HCT116 (cell line): ENCODE data around the gene STRIT1. TPM values are rescaled to one million over a fixed set of nuclear protein-coding genes. Genes with fewer than 3 reads are reported as not detected.

Experiments
- ATAC-seq: fragments of 200-7000 bp; cut with Tn5 transposase; 2 replicates; pipeline ENCODE4 v1.9.1; 2020; ENCODE audit warnings: mild to moderate bottlenecking, moderate library complexity
- BruUV-seq: library from RNA; stranded (reverse); fragments of 400-500 nt; replicated peaks from 2 replicates; lab custom pipeline; 2021; lab: Mats Ljungman, UMichigan
- CTCF ChIA-PET: fragments of 300-600 bp; sonication (Branson Sonifier 250); formaldehyde crosslinking; loops from one replicate; lab custom pipeline; 2021; ENCODE audit warnings: antibody characterized with exemption; lab: Charles Lee
- POLR2A ChIA-PET: fragments of 300-600, 350-600 bp; sonication (Branson Sonifier 250); formaldehyde crosslinking; loops from one replicate; lab custom pipeline; 2021; ENCODE audit warnings: antibody characterized with exemption; lab: Charles Lee
- RAD21 ChIA-PET, 2 experiments: fragments of 300-600 bp; sonication (Branson Sonifier 250); formaldehyde crosslinking; loops; one replicate each; lab custom pipeline; 2023; ENCODE audit warnings: low total read pairs in 2 of 2; ENCODE audit not compliant: uncharacterized antibody in 2 of 2, unreplicated experiment in 2 of 2, low non-redundant PET in 1 of 2; lab: Charles Lee
- DNase-seq: peaks from one replicate; pipeline ENCODE4 v3.0.0-alpha.2; 2010; ENCODE audit warnings: low read depth, low spot score
- H2AFZ ChIP-seq: fragments of 200-600 bp; shearing (Covaris generic), sonication (generic); 2 replicates; pipeline ENCODE4 v1.6.1; 2017; ENCODE audit warnings: low read depth, mixed run types, mixed read lengths, antibody characterized with exemption, low read length; ENCODE audit not compliant: poor library complexity, severe bottlenecking
- H3K27ac ChIP-seq: 2 replicates; pipeline ENCODE4 v1.5.1; 2012; ENCODE audit warnings: low read depth, low read length
- H3K27me3 ChIP-seq: fragments of 200-600 bp; sonication (generic); 2 replicates; pipeline ENCODE4 v1.6.1; 2016; ENCODE audit warnings: mixed run types, low read length, mixed read lengths; ENCODE audit not compliant: insufficient read depth
- H3K36me3 ChIP-seq, 2 experiments: fragments of 200-500 bp in 1 of 2; fragments of 200-600 bp in 1 of 2; sonication (Bioruptor generic) in 1 of 2; sonication (generic) in 1 of 2; 2 replicates each; pipeline versions ENCODE4 v1.5.1 to v1.6.1; 2014 to 2016; ENCODE audit warnings: low read length in 2 of 2, inconsistent platforms in 1 of 2, mixed read lengths in 1 of 2, mixed run types in 1 of 2; ENCODE audit not compliant: insufficient read depth in 2 of 2, control insufficient read depth in 1 of 2
- H3K4me1 ChIP-seq, 2 experiments: fragments of 200-600 bp in 1 of 2; sonication (generic) in 1 of 2; 2 replicates each; pipeline versions ENCODE4 v1.5.1 to v1.6.1; 2012 to 2017; ENCODE audit warnings: low read length in 2 of 2, inconsistent platforms in 1 of 2, mild to moderate bottlenecking in 1 of 2, mixed read lengths in 1 of 2, mixed run types in 1 of 2, moderate library complexity in 1 of 2; ENCODE audit not compliant: insufficient read depth in 2 of 2, control insufficient read depth in 1 of 2
- H3K4me2 ChIP-seq: fragments of 200-600 bp; sonication (generic); 2 replicates; pipeline ENCODE4 v1.6.1; 2017; ENCODE audit warnings: mixed run types, low read length, mixed read lengths
- H3K4me3 ChIP-seq, 2 experiments: fragments of 200-600 bp in 1 of 2; sonication (generic) in 1 of 2; replicated peaks in 1 of 2; 2 replicates each; pipeline ENCODE4 v1.5.1; 2011 to 2016; ENCODE audit warnings: low read length in 2 of 2, control low read depth in 1 of 2, low read depth in 1 of 2, mild to moderate bottlenecking in 1 of 2, mixed read lengths in 1 of 2, mixed run types in 1 of 2
- H3K79me2 ChIP-seq: fragments of 200-600 bp; sonication (generic); 2 replicates; pipeline ENCODE4 v1.6.1; 2017; ENCODE audit warnings: mild to moderate bottlenecking, mixed run types, low read length, moderate library complexity, mixed read lengths; ENCODE audit not compliant: insufficient read depth
- H3K9ac ChIP-seq: fragments of 200-600 bp; sonication (generic); 2 replicates; pipeline ENCODE4 v1.6.1; 2016; ENCODE audit warnings: low read length, mixed read lengths
- H3K9me2 ChIP-seq: fragments of 200-600 bp; sonication (generic), shearing (Covaris generic); 2 replicates; pipeline ENCODE4 v1.6.1; 2017; ENCODE audit warnings: mixed run types, mild to moderate bottlenecking, moderate library complexity; ENCODE audit not compliant: insufficient read depth
- H3K9me3 ChIP-seq, 2 experiments: fragments of 200-500 bp in 1 of 2; fragments of 200-600 bp in 1 of 2; sonication (Bioruptor generic) in 1 of 2; sonication (generic) in 1 of 2; 2 replicates each; pipeline ENCODE4 v1.6.1; 2014 to 2017; ENCODE audit warnings: low read length in 2 of 2, mixed read lengths in 2 of 2, inconsistent platforms in 1 of 2, low read depth in 1 of 2, mild to moderate bottlenecking in 1 of 2, mixed run types in 1 of 2, moderate library complexity in 1 of 2; ENCODE audit not compliant: control insufficient read depth in 1 of 2, insufficient read depth in 1 of 2
- H4K20me1 ChIP-seq: fragments of 200-600 bp; sonication (generic), shearing (Covaris generic); 2 replicates; pipeline ENCODE4 v1.6.1; 2017; ENCODE audit warnings: mixed run types, mild to moderate bottlenecking, moderate library complexity; ENCODE audit not compliant: insufficient read depth
- ATF3 ChIP-seq: IDR thresholded peaks from 2 replicates; pipeline ENCODE4 v1.6.1; 2012
- CTCF ChIP-seq, 3 experiments: fragments of 200-600 bp in 1 of 3; sonication (generic) in 1 of 3; IDR thresholded peaks in 2 of 3; conservative IDR thresholded peaks in 1 of 3; 2 replicates each; pipeline ENCODE4 v1.5.1; 2012 to 2017; ENCODE audit warnings: low read depth in 2 of 3, low read length in 2 of 3, antibody characterized with exemption in 1 of 3, borderline replicate concordance in 1 of 3, control low read depth in 1 of 3, mild to moderate bottlenecking in 1 of 3, mixed read lengths in 1 of 3, mixed run types in 1 of 3, moderate library complexity in 1 of 3; ENCODE audit not compliant: insufficient read depth in 1 of 3
- EGR1 ChIP-seq: IDR thresholded peaks from 2 replicates; pipeline ENCODE4 v1.6.1; 2012; ENCODE audit warnings: low read depth
- ELF1 ChIP-seq: IDR thresholded peaks from 2 replicates; pipeline ENCODE4 v1.6.1; 2012; ENCODE audit warnings: low read depth, borderline replicate concordance
- EZH2 ChIP-seq: fragments of 200-600 bp; sonication (generic); IDR thresholded peaks from 2 replicates; pipeline ENCODE4 v1.6.1; 2017; ENCODE audit warnings: antibody characterized with exemption, mixed run types
- EZH2phosphoT487 ChIP-seq: fragments of 200-600 bp; IDR thresholded peaks from 2 replicates; pipeline ENCODE4 v1.6.1; 2018; ENCODE audit warnings: antibody characterized with exemption, borderline replicate concordance
- JUND ChIP-seq: IDR thresholded peaks from 2 replicates; pipeline ENCODE4 v1.6.1; 2012
- POLR2A ChIP-seq: IDR thresholded peaks from 2 replicates; pipeline ENCODE4 v1.7.0; 2011; ENCODE audit warnings: borderline replicate concordance; ENCODE audit not compliant: insufficient read depth, insufficient read length; ENCODE audit errors: extremely low read depth
- POLR2AphosphoS5 ChIP-seq: IDR thresholded peaks from 2 replicates; pipeline ENCODE4 v1.6.1; 2011; ENCODE audit warnings: mild to moderate bottlenecking, low read depth, low read length, moderate library complexity
- REST ChIP-seq: IDR thresholded peaks from 2 replicates; pipeline ENCODE4 v1.6.1; 2012; ENCODE audit warnings: low read depth
- SP1 ChIP-seq: IDR thresholded peaks from 2 replicates; pipeline ENCODE4 v1.6.1; 2012; ENCODE audit warnings: low read depth
- SRF ChIP-seq: IDR thresholded peaks from 2 replicates; pipeline ENCODE4 v1.6.1; 2012; ENCODE audit warnings: low read depth
- TCF7L2 ChIP-seq: IDR thresholded peaks from 2 replicates; pipeline ENCODE4 v1.7.0; 2011; ENCODE audit warnings: borderline replicate concordance, inconsistent platforms; ENCODE audit not compliant: insufficient read depth, insufficient read length; ENCODE audit errors: extremely low read depth
- YY1 ChIP-seq: IDR thresholded peaks from 2 replicates; pipeline ENCODE4 v1.6.1; 2011; ENCODE audit warnings: low read length, low read depth, moderate library complexity, mild to moderate bottlenecking; ENCODE audit not compliant: insufficient replicate concordance; ENCODE audit errors: extremely low read depth
- ZFX ChIP-seq: fragments of 450-650 bp; IDR thresholded peaks from 2 replicates; pipeline ENCODE4 v1.6.1; 2017
- ZNF274 ChIP-seq: fragments of 200-500 bp; sonication (Bioruptor generic); IDR thresholded peaks from 2 replicates; pipeline ENCODE4 v1.6.1; 2014; ENCODE audit warnings: mild to moderate bottlenecking, low read depth, low read length, inconsistent platforms
- intact Hi-C: fragments of 100-400 bp; cut with micrococcal nuclease; formaldehyde crosslinking; loops from 2 replicates; pipeline ENCODE4 v1.10.0; 2022
- total RNA-seq: library from RNA; stranded (reverse); gene quantifications from one replicate; pipeline ENCODE4 v1.2.1, GENCODE V29; 2021; ENCODE audit not compliant: unreplicated experiment

STRIT1 gene
- total RNA-seq, 1 experiment from 2014 or later: not detected

DNA sequence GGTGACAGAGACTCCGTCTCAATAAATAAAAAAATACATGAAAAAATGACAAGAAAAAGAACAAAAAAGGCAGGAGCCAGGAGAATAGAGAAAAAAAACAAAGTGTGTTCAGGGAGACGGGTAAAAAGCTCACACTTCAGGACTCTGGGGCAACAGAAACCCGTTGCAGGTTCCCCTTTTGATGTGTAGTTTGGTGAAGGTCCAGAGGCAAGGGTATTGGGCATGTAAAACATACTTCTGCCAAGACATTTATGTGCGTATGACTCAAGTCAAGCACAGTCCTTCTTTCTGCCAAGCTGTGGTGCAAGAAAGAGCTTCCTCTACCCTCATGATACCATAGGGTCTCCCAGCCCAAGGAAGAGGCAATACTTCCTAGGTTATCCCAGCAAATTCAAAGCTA lies 33.4 kb upstream of the STRIT1 start:
- POLR2A ChIA-PET: no interaction called here
- Histone ChIP-seq H3K4me1 (no peaks in the 10 kb centered on the region), H3K27me3 (no peaks in the 10 kb centered on the region), H3K9me2 (no peaks in the 10 kb centered on the region)
- no peak for TF ChIP-seq ATF3
- no peak for TF ChIP-seq ZFX
- TF ChIP-seq ZNF274: no peak
- no peak for TF ChIP-seq POLR2AphosphoS5
- TF ChIP-seq EZH2phosphoT487: no peak
- TF ChIP-seq SP1: no peak
- no peak for TF ChIP-seq YY1
- no peak for TF ChIP-seq TCF7L2
- TF ChIP-seq, all 23 proteins: peak for 0
- Histone ChIP-seq H4K20me1 (no peaks in the 10 kb centered on the region), H3K9ac (no peak overlapping the region), H3K79me2 (no peaks in the 10 kb centered on the region), H3K4me2 (no peak overlapping the region), H3K4me3 (no peak overlapping the region), H3K9me3 (no peaks in the 10 kb centered on the region), H2AFZ (no peak overlapping the region), H3K27ac (no peak overlapping the region), H3K36me3 (no peaks in the 10 kb centered on the region)
- RAD21 ChIA-PET: no interaction called here
- DNase-seq (no peak), ATAC-seq (no peak)
- no TSS peak for BruUV-seq
- CTCF ChIA-PET: interaction anchor here (1.2 kb wide), 1 partner anchor 375 kb away, joined by 3 read pairs; no protein-coding TSS in a partner anchor
- intact Hi-C loops: no loop called here

GRCh38 chr3:155326244-155326643 lies 32.8 kb upstream of the STRIT1 start:
- Histone ChIP-seq H2AFZ (no peak overlapping the region), H3K36me3 (no peaks in the 10 kb centered on the region), H3K9me2 (no peaks in the 10 kb centered on the region), H3K9me3 (no peaks in the 10 kb centered on the region), H3K4me1 (no peaks in the 10 kb centered on the region), H3K27ac (no peak overlapping the region), H3K79me2 (no peaks in the 10 kb centered on the region), H3K9ac (no peak overlapping the region), H3K4me3 (no peak overlapping the region), H3K27me3 (no peaks in the 10 kb centered on the region), H3K4me2 (no peak overlapping the region), H4K20me1 (no peaks in the 10 kb centered on the region)
- intact Hi-C loops: no loop called here
- ChIA-PET RAD21 (no interaction called here), POLR2A (no interaction called here), CTCF (interaction anchor here (1.2 to 1.3 kb wide), 2 partner anchors 376 to 569 kb away, joined by 3 read pairs; no protein-coding TSS in a partner anchor)
- DNase-seq (no peak), ATAC-seq (no peak)
- BruUV-seq: no TSS peak
- no peak for TF ChIP-seq SP1
- TF ChIP-seq YY1: no peak
- TF ChIP-seq ZNF274: no peak
- no peak for TF ChIP-seq EGR1
- TF ChIP-seq POLR2A: no peak
- no peak for TF ChIP-seq CTCF (IDR thresholded peaks at IDR 0.05 in 2 of 3, conservative IDR thresholded peaks at IDR 0.05 in 1 of 3; ENCODE audit: borderline replicate concordance in 1 of 3, insufficient read depth in 1 of 3, low read depth in 2 of 3, low read length in 2 of 3)
- TF ChIP-seq SRF: no peak
- no peak for TF ChIP-seq ELF1
- TF ChIP-seq EZH2: no peak
- TF ChIP-seq JUND: no peak
- TF ChIP-seq TCF7L2: no peak
- no peak for TF ChIP-seq REST
